Measurements from ENCODE around the gene KCNQ4. TPM values are rescaled to one million over a fixed set of nuclear protein-coding genes. Genes with fewer than 3 reads are reported as not detected.

KCNQ4 gene
- total and polyA plus RNA-seq, 2 experiments from 2014 or later: 1.3 to 3.0 TPM

DNA sequence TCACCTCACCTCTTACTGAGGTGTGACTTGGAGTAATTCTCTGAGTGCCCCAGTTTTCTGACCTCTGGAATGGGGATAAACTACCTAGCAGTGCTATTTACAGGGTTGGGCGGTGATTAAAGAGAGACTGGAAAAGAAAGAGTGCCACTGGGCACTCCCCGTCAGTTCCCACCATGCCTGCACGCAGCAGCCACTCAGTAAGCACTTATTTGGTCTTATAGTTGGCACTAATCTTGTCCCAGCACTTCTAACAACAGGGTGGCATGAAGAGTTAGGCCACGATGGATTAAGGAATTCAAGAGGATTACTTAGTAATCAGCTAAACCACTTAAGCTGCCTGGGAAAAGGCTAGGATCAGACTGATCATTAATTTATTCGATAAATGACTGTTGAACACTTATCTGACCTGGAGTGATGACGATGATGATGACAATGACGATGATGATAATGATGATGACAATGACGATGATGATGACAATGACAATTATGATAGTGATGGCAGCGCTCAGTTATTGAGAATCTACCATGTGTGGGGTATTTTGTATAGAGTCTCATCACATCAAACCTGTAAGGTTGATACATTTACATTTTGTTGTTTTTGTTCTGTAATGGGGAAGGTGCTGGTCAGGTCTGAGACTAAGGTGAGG is 73.2 kb downstream of the KCNQ4 start (continued):
- TF ChIP-seq, protein P1, sequence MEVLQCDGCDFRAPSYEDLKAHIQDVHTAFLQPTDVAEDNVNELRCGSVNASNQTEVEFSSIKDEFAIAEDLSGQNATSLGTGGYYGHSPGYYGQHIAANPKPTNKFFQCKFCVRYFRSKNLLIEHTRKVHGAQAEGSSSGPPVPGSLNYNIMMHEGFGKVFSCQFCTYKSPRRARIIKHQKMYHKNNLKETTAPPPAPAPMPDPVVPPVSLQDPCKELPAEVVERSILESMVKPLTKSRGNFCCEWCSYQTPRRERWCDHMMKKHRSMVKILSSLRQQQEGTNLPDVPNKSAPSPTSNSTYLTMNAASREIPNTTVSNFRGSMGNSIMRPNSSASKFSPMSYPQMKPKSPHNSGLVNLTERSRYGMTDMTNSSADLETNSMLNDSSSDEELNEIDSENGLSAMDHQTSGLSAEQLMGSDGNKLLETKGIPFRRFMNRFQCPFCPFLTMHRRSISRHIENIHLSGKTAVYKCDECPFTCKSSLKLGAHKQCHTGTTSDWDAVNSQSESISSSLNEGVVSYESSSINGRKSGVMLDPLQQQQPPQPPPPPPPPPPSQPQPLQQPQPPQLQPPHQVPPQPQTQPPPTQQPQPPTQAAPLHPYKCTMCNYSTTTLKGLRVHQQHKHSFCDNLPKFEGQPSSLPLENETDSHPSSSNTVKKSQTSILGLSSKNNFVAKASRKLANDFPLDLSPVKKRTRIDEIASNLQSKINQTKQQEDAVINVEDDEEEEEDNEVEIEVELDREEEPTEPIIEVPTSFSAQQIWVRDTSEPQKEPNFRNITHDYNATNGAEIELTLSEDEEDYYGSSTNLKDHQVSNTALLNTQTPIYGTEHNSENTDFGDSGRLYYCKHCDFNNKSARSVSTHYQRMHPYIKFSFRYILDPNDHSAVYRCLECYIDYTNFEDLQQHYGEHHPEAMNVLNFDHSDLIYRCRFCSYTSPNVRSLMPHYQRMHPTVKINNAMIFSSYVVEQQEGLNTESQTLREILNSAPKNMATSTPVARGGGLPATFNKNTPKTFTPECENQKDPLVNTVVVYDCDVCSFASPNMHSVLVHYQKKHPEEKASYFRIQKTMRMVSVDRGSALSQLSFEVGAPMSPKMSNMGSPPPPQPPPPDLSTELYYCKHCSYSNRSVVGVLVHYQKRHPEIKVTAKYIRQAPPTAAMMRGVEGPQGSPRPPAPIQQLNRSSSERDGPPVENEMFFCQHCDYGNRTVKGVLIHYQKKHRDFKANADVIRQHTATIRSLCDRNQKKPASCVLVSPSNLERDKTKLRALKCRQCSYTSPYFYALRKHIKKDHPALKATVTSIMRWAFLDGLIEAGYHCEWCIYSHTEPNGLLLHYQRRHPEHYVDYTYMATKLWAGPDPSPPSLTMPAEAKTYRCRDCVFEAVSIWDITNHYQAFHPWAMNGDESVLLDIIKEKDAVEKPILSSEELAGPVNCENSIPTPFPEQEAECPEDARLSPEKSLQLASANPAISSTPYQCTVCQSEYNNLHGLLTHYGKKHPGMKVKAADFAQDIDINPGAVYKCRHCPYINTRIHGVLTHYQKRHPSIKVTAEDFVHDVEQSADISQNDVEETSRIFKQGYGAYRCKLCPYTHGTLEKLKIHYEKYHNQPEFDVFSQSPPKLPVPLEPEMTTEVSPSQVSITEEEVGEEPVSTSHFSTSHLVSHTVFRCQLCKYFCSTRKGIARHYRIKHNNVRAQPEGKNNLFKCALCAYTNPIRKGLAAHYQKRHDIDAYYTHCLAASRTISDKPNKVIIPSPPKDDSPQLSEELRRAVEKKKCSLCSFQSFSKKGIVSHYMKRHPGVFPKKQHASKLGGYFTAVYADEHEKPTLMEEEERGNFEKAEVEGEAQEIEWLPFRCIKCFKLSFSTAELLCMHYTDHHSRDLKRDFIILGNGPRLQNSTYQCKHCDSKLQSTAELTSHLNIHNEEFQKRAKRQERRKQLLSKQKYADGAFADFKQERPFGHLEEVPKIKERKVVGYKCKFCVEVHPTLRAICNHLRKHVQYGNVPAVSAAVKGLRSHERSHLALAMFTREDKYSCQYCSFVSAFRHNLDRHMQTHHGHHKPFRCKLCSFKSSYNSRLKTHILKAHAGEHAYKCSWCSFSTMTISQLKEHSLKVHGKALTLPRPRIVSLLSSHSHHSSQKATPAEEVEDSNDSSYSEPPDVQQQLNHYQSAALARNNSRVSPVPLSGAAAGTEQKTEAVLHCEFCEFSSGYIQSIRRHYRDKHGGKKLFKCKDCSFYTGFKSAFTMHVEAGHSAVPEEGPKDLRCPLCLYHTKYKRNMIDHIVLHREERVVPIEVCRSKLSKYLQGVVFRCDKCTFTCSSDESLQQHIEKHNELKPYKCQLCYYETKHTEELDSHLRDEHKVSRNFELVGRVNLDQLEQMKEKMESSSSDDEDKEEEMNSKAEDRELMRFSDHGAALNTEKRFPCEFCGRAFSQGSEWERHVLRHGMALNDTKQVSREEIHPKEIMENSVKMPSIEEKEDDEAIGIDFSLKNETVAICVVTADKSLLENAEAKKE (CRISPR knock-in tag; IDR thresholded peaks at IDR 0.05): no peak
- TF ChIP-seq ZNF114 (CRISPR knock-in tag; IDR thresholded peaks at IDR 0.05) (no peak), ZNF331 (CRISPR knock-in tag; IDR thresholded peaks at IDR 0.05; ENCODE audit: low read depth) (no peak), EZH2phosphoT487 (IDR thresholded peaks at IDR 0.05; ENCODE audit: unreplicated experiment) (no peak), POLR2AphosphoS5 (IDR thresholded peaks at IDR 0.05; ENCODE audit: low read depth) (no peak), NANOG (IDR thresholded peaks at IDR 0.05; ENCODE audit: borderline replicate concordance) (no peak)
- TF ChIP-seq, protein P2, sequence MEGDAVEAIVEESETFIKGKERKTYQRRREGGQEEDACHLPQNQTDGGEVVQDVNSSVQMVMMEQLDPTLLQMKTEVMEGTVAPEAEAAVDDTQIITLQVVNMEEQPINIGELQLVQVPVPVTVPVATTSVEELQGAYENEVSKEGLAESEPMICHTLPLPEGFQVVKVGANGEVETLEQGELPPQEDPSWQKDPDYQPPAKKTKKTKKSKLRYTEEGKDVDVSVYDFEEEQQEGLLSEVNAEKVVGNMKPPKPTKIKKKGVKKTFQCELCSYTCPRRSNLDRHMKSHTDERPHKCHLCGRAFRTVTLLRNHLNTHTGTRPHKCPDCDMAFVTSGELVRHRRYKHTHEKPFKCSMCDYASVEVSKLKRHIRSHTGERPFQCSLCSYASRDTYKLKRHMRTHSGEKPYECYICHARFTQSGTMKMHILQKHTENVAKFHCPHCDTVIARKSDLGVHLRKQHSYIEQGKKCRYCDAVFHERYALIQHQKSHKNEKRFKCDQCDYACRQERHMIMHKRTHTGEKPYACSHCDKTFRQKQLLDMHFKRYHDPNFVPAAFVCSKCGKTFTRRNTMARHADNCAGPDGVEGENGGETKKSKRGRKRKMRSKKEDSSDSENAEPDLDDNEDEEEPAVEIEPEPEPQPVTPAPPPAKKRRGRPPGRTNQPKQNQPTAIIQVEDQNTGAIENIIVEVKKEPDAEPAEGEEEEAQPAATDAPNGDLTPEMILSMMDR (conservative IDR thresholded peaks at IDR 0.05; ENCODE audit: low read depth in 2 of 2): no peak
- TF ChIP-seq, protein P3, sequence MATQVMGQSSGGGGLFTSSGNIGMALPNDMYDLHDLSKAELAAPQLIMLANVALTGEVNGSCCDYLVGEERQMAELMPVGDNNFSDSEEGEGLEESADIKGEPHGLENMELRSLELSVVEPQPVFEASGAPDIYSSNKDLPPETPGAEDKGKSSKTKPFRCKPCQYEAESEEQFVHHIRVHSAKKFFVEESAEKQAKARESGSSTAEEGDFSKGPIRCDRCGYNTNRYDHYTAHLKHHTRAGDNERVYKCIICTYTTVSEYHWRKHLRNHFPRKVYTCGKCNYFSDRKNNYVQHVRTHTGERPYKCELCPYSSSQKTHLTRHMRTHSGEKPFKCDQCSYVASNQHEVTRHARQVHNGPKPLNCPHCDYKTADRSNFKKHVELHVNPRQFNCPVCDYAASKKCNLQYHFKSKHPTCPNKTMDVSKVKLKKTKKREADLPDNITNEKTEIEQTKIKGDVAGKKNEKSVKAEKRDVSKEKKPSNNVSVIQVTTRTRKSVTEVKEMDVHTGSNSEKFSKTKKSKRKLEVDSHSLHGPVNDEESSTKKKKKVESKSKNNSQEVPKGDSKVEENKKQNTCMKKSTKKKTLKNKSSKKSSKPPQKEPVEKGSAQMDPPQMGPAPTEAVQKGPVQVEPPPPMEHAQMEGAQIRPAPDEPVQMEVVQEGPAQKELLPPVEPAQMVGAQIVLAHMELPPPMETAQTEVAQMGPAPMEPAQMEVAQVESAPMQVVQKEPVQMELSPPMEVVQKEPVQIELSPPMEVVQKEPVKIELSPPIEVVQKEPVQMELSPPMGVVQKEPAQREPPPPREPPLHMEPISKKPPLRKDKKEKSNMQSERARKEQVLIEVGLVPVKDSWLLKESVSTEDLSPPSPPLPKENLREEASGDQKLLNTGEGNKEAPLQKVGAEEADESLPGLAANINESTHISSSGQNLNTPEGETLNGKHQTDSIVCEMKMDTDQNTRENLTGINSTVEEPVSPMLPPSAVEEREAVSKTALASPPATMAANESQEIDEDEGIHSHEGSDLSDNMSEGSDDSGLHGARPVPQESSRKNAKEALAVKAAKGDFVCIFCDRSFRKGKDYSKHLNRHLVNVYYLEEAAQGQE (IDR thresholded peaks at IDR 0.05; ENCODE audit: unreplicated experiment): no peak

Measured in GM23338 (cell line).